VCaP (cell line): ENCODE measurements around the gene CCRL2.
A peak's percentile ranks its signal among the peaks of the same experiment; 100 is the strongest.
"Not testable (repeated sequence)": the region's sequence is repeated elsewhere in the genome, so short reads cannot be mapped to it uniquely, and the experiment has no call there.

Source experiments
- H3K27ac ChIP-seq: fragments of 450-650 bp; 2 replicates; pipeline ENCODE4 v1.5.1; 2017
- CTCF ChIP-seq: fragments of 450-650 bp; conservative IDR thresholded peaks from 2 replicates; pipeline ENCODE4 v1.5.1; 2017; ENCODE audit warnings: mild to moderate bottlenecking, moderate library complexity

The CCRL2 gene

GRCh38 chr3:46416811-46417510 lies 9.9 kb downstream of the CCRL2 start:
- TF ChIP-seq CTCF = no peak
- H3K27ac ChIP-seq = no peak overlapping the region

GRCh38 chr3:46417841-46418611 lies 11.0 kb downstream of the CCRL2 start:
- no peak for TF ChIP-seq CTCF
- H3K27ac ChIP-seq = no peak overlapping the region

- no peak overlapping the region for H3K27ac ChIP-seq
- TF ChIP-seq CTCF = no peak
These were observed 12.8 kb downstream of the CCRL2 start for GRCh38 chr3:46419816-46420215.

- no peak for TF ChIP-seq CTCF
These were observed 13.9 kb downstream of the CCRL2 start for GRCh38 chr3:46420931-46421330.

GRCh38 chr3:46422617-46423016 lies 15.6 kb downstream of the CCRL2 start:
- H3K27ac ChIP-seq = no peak overlapping the region; the same call in 1 of the 2 replicates
- TF ChIP-seq CTCF = no peak

More at GRCh38 chr3:46420931-46421330, 13.9 kb downstream of the CCRL2 start:
- H3K27ac ChIP-seq = no peak overlapping the region

GRCh38 chr3:46423588-46423987 lies 16.5 kb downstream of the CCRL2 start:
- no peak overlapping the region; the same call in 1 of the 2 replicates for H3K27ac ChIP-seq
- no peak for TF ChIP-seq CTCF

GRCh38 chr3:46426476-46426875 lies 19.4 kb downstream of the CCRL2 start:
- H3K27ac ChIP-seq = peak overlapping the region; percentile 32; the same call in 1 of the 2 replicates

GRCh38 chr3:46427404-46427803 lies 20.3 kb downstream of the CCRL2 start:
- not testable (repeated sequence) for H3K27ac ChIP-seq
